Sigmoid colon (tissue), 7 donors: ENCODE results near the gene IL17REL. TPM values are rescaled to one million over a fixed set of nuclear protein-coding genes. Genes with fewer than 3 reads are reported as not detected.

Experiments used
- DNase-seq: peaks from one replicate; pipeline ENCODE4 v3.0.0-alpha.2; 2019
- H3K27ac ChIP-seq, 4 donors: fragments of 200-600 bp; sonication (generic); one replicate each; pipeline ENCODE4 v1.5.1; 2016 to 2019; ENCODE audit warnings: mild to moderate bottlenecking in 1 of 4
- H3K27me3 ChIP-seq, 3 donors: fragments of 200-600 bp; sonication (generic); one replicate each; pipeline ENCODE4 v1.5.1; 2019; ENCODE audit warnings: mild to moderate bottlenecking in 1 of 3
- H3K36me3 ChIP-seq, 4 donors: fragments of 200-600 bp; sonication (generic); one replicate each; pipeline ENCODE4 v1.5.1; 2016 to 2019
- H3K4me1 ChIP-seq, 4 donors: fragments of 200-600 bp; sonication (generic); one replicate each; pipeline ENCODE4 v1.5.1; 2017 to 2019
- H3K4me3 ChIP-seq, 4 donors: fragments of 200-600 bp; sonication (generic); one replicate each; pipeline ENCODE4 v1.5.1; 2017 to 2019; ENCODE audit warnings: mild to moderate bottlenecking in 2 of 4, moderate library complexity in 1 of 4
- H3K9me3 ChIP-seq, 4 donors: fragments of 200-600 bp in 3 of 4; sonication (generic) in 3 of 4; one replicate each; pipeline versions ENCODE4 v1.5.1 to v1.6.1; 2013 to 2019
- CTCF ChIP-seq, 4 experiments: fragments of 450-650 bp in 3 of 4; fragments of 200-600 bp in 1 of 4; IDR thresholded peaks; one replicate each; pipeline ENCODE4 v1.5.1; 2016 to 2019; ENCODE audit warnings: antibody characterized with exemption in 4 of 4, mild to moderate bottlenecking in 3 of 4, moderate library complexity in 2 of 4
- EP300 ChIP-seq, 4 donors: sonication (generic); formaldehyde crosslinking; IDR thresholded peaks; one replicate each; pipeline ENCODE4 v1.6.1; 2017; ENCODE audit warnings: antibody characterized with exemption in 4 of 4
- POLR2A ChIP-seq, 2 donors: fragments of 450-650 bp; IDR thresholded peaks; one replicate each; pipeline ENCODE4 v1.6.1; 2016; ENCODE audit warnings: antibody characterized with exemption in 2 of 2, mild to moderate bottlenecking in 2 of 2, moderate library complexity in 2 of 2
- POLR2AphosphoS5 ChIP-seq, 4 donors: sonication (generic); formaldehyde crosslinking; IDR thresholded peaks; one replicate each; pipeline ENCODE4 v1.6.1; 2017; ENCODE audit warnings: antibody characterized with exemption in 4 of 4
- WGBS, 2 donors: extraction: QIAGEN DNeasy Blood & Tissue Kit; methylation state at CpG; one replicate each; pipeline ENCODE4 v1.1.7; 2013; 5-methylcytosine and 5-hydroxymethylcytosine counted together
- intact Hi-C: fragments of 100-400 bp; cut with DNase I; formaldehyde crosslinking; loops from one replicate; pipeline ENCODE4 v1.15.1; 2023
- polyA plus RNA-seq, 3 donors: library from polyadenylated mRNA; stranded (reverse); fragments of 200-250 nt; gene quantifications; one replicate each; pipeline ENCODE4 v1.2.3, GENCODE V29; 2013
- total RNA-seq, 4 donors: library from RNA; depleted of rRNA; stranded (reverse); fragments of >200 nt; gene quantifications; one replicate each; pipeline ENCODE4 v1.1.0, GENCODE V29; 2016
- donor health status: healthy with polysubstance abuse.
- donor health status: Bipolar disorder and iron deficiency.
- donor health status: healthy.

Gene IL17REL
- not detected for total RNA-seq
- polyA plus RNA-seq: 1 to 10 TPM in 1 of 3 donors, not detected in 2; 1.6 TPM

DNA sequence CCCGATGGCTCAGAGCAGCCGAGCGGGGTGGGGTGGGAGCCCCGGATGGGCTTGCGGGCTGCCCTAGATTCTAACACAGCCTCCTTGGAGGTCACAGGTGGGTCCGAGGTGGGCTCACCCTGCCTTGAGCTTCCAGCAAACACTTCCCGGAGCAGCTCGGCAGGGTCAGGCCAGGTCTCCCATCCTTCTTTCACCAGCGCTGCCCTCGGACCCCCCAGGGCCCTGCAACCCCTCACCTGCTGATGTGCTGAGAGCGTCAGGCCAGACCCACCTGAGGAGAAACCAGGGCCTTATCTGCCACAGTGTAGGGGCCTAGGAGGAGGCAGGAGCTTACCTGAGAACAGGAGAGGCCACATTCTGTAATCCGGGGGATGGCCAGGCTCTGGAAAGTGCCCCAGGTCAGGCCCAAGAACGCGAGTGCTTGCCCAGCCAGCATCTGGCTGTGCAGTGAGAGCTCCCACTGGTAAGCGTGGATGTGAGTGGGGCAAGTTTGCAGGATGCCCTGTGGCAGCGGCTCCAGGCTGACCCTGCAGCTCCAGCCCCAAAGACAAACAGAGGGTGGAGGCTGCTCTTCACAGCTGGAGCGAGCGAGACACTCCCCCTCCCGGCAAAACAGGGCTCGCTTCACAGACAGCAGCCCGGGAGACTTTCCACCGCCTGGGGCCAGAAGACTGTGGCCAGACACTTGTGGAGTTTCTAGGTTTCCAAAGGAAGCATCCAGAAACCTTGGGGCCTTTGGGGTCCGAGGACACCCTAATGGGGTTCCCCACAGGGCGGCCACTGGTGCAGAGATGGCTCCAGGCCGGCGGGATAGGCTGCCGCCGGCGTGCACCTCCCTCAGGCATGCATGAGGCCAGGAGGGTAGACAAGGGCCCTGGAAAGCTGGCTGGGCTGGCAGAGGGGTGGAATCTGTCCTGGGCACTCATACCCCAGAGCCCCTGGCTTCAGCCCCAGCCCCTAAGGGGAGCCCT is at the start of gene IL17REL:
IL17REL (minus strand) TSS at position 555 of the 971 bp plus-strand sequence; CDS start at position 436, 119 bp downstream.
- Histone ChIP-seq H3K36me3 (no peaks in the 10 kb centered on the region), H3K27ac (no peak within 1 kb of the TSS), H3K9me3 (no peaks in the 10 kb centered on the region), H3K27me3 (peaks cover 46 to 83% (median 79%) of the 10 kb centered on the region in 3 donors), H3K4me3 (no peak within 1 kb of the TSS), H3K4me1 (peaks cover 0 to 24% (median 21%) of the 10 kb centered on the region in 4 donors)
- TF ChIP-seq POLR2A (IDR thresholded peaks at IDR 0.05) (no peak), EP300 (IDR thresholded peaks at IDR 0.05) (no peak), CTCF (IDR thresholded peaks at IDR 0.05) (no peak), POLR2AphosphoS5 (IDR thresholded peaks at IDR 0.05) (no peak)
- intact Hi-C loops: no loop called here
- peak; percentile 55 for DNase-seq
- 29 to 70% methylated on average over 29 of the region's 29 CpGs for WGBS, 2 donors

GRCh38 chr22:50061824-50062355 is 49.3 kb upstream of the IL17REL start:
- Histone ChIP-seq H3K27ac (no peak overlapping the region), H3K4me1 (peaks cover 0 to 14% (median 11%) of the 10 kb centered on the region in 4 donors), H3K9me3 (no peaks in the 10 kb centered on the region), H3K36me3 (no peaks in the 10 kb centered on the region), H3K27me3 (peaks cover 8 to 41% (median 33%) of the 10 kb centered on the region in 3 donors), H3K4me3 (no peak overlapping the region)
- intact Hi-C loops: no loop called here
- WGBS, 2 donors: 70 to 78% methylated on average over 17 of the region's 17 CpGs
- no peak for DNase-seq
- TF ChIP-seq CTCF (IDR thresholded peaks at IDR 0.05) (no peak), EP300 (IDR thresholded peaks at IDR 0.05) (no peak), POLR2A (IDR thresholded peaks at IDR 0.05) (no peak), POLR2AphosphoS5 (IDR thresholded peaks at IDR 0.05) (no peak)

DNA sequence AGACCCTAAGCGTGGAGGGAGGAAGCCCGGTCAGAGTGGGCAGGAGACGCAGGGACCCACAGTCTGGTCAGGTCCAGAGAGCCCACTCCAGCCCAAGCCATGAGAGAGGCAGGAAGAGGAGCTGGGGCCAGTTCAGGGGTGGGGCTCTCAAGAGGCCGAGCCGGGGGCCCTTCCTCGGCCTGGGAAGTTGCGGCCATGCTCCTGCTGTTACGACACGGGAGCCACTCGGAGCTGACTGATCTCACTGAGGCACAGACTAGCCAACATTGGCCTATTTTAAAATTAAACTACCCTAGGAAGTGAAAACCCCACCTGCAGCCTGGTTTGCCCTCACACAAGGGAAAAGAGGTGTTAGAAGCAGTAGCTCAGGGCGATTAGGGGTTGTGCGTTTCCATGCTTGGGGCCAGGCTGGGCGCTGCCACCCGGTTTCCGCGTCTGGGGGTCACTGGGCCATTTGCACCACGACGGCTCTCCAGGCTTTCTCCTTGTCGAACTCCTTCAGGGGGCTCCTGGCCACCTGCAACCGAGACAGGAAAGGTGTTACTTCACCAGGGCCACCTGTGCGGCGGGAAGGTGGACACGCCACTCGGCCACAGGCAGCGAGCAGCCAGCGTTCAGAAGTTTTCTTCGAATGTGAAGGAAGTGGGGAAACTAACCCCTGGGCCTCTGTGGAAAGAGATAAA is 48.7 kb upstream of the IL17REL start:
- peaks cover 8 to 45% (median 33%) of the 10 kb centered on the region in 3 donors for H3K27me3 ChIP-seq
- H3K9me3 ChIP-seq: no peaks in the 10 kb centered on the region
- no peaks in the 10 kb centered on the region for H3K36me3 ChIP-seq
- DNase-seq: no peak
- no peak overlapping the region for H3K27ac ChIP-seq
- 59 to 64% methylated on average over 27 of the region's 27 CpGs for WGBS, 2 donors
- peaks cover 0 to 14% (median 11%) of the 10 kb centered on the region in 4 donors for H3K4me1 ChIP-seq
- intact Hi-C loops: no loop called here
- TF ChIP-seq POLR2AphosphoS5 (IDR thresholded peaks at IDR 0.05) (no peak), POLR2A (IDR thresholded peaks at IDR 0.05) (no peak)
- no peak overlapping the region for H3K4me3 ChIP-seq

GRCh38 chr22:50060441-50061140 is 48.0 kb upstream of the IL17REL start:
- no peaks in the 10 kb centered on the region for H3K36me3 ChIP-seq
- intact Hi-C loops: no loop called here
- H3K4me3 ChIP-seq: no peak overlapping the region
- no peaks in the 10 kb centered on the region for H3K9me3 ChIP-seq
- DNase-seq: no peak
- 33 to 67% methylated on average over 28 of the region's 28 CpGs for WGBS, 2 donors
- H3K27me3 ChIP-seq: peaks cover 8 to 45% (median 33%) of the 10 kb centered on the region in 3 donors
- peaks cover 0 to 14% (median 11%) of the 10 kb centered on the region in 4 donors for H3K4me1 ChIP-seq
- no peak for TF ChIP-seq POLR2AphosphoS5 (IDR thresholded peaks at IDR 0.05)
- TF ChIP-seq CTCF (IDR thresholded peaks at IDR 0.05): no peak
- no peak for TF ChIP-seq POLR2A (IDR thresholded peaks at IDR 0.05)
- TF ChIP-seq EP300 (IDR thresholded peaks at IDR 0.05): no peak
- no peak overlapping the region for H3K27ac ChIP-seq
